Esophagus muscularis mucosa (tissue), 4 donors: ENCODE results near the gene GJB2. TPM values are rescaled to one million over a fixed set of nuclear protein-coding genes. Genes with fewer than 3 reads are reported as not detected.
A peak's percentile ranks its signal among the peaks of the same experiment; 100 is the strongest.

ENCODE experiments used
- DNase-seq: peaks from one replicate; pipeline ENCODE4 v3.0.0-alpha.2; 2017; ENCODE audit errors: extremely low spot score
- H3K27ac ChIP-seq, 4 donors: fragments of 200-600 bp; sonication (generic); replicated peaks in 1 of 4; 1 replicate in 3 of 4; 2 replicates in 1 of 4; pipeline ENCODE4 v1.5.1; 2016 to 2019; ENCODE audit warnings: mild to moderate bottlenecking in 1 of 4
- H3K27me3 ChIP-seq, 4 donors: fragments of 200-600 bp; sonication (generic); one replicate each; pipeline versions ENCODE4 v1.5.1 to v1.6.0; 2016 to 2019
- H3K36me3 ChIP-seq, 4 donors: fragments of 200-600 bp; sonication (generic); one replicate each; pipeline ENCODE4 v1.5.1; 2016 to 2019
- H3K4me1 ChIP-seq, 4 donors: fragments of 200-600 bp; sonication (generic); one replicate each; pipeline ENCODE4 v1.5.1; 2016 to 2019
- H3K4me3 ChIP-seq, 4 donors: fragments of 200-600 bp; sonication (generic); 1 replicate in 2 of 4; 2 replicates in 2 of 4; pipeline ENCODE4 v1.5.1; 2016 to 2019; ENCODE audit warnings: mild to moderate bottlenecking in 4 of 4, moderate library complexity in 1 of 4
- H3K9me3 ChIP-seq, 4 donors: fragments of 200-600 bp; sonication (generic); 1 replicate in 3 of 4; 2 replicates in 1 of 4; pipeline ENCODE4 v1.5.1; 2016 to 2019
- CTCF ChIP-seq, 3 experiments: fragments of 200-600 bp in 2 of 3; fragments of 450-650 bp in 1 of 3; sonication (generic) in 2 of 3; IDR thresholded peaks; one replicate each; pipeline ENCODE4 v1.5.1; 2017 to 2019; ENCODE audit warnings: antibody characterized with exemption in 3 of 3, mild to moderate bottlenecking in 2 of 3, moderate library complexity in 1 of 3
- EP300 ChIP-seq: sonication (generic); formaldehyde crosslinking; IDR thresholded peaks from one replicate; pipeline ENCODE4 v1.6.1; 2017; ENCODE audit warnings: antibody characterized with exemption
- POLR2A ChIP-seq: fragments of 450-650 bp; IDR thresholded peaks from one replicate; pipeline ENCODE4 v1.6.1; 2017; ENCODE audit warnings: antibody characterized with exemption, moderate library complexity, mild to moderate bottlenecking, low read depth
- POLR2AphosphoS5 ChIP-seq, 2 donors: sonication (generic); formaldehyde crosslinking; IDR thresholded peaks; one replicate each; pipeline ENCODE4 v1.6.1; 2017; ENCODE audit warnings: antibody characterized with exemption in 2 of 2
- WGBS: methylation state at CpG from one replicate; pipeline ENCODE4 v1.1.5; 2018; 5-methylcytosine and 5-hydroxymethylcytosine counted together
- intact Hi-C: fragments of 100-400 bp; cut with DNase I; formaldehyde crosslinking; loops from one replicate; pipeline ENCODE4 v1.15.1; 2023
- total RNA-seq, 4 donors: library from RNA; depleted of rRNA; stranded (reverse); fragments of >200 nt; gene quantifications; one replicate each; pipeline versions ENCODE4 v1.1.0 to v1.2.1, GENCODE V29; 2016

GJB2 gene
- total RNA-seq, 4 donors from 2014 or later, result 0.50 to 0.75 TPM; not detected in 2

DNA sequence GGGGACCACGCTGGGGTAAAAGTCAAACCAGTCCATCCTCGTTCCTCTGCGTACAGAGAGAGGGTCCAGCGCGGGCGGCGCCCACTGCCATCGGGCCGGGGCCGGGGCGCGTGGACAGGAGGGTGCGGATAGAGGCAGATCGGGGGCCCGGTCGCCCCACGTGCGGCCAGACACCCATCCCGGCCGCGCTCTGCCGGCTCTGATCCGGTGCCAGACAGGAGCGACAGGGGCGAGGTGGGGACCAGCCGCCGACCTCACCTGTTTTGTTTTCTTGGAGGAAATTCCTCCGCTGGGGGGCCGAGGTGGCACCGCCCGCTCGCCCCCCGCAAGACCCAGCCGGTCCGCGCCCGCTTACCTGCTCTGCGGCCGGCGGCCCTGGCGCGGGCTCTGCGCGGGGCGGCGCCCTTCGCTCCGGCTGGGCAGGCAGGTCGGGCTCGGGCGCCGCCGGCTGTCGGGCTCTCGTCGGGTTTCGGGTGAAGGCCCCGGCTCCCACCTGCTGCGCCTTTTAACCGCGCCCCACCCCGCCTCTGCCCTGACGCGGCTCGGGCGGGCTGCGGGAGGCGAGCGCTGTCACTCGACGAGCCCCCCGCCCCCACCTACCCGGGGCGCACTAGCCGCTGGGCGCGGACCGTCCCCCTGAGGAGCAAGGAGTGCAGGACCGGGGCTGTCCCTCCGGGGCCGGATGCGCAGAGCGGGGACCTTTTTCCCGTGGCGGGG is 39.3 kb upstream of the GJB2 start, which contains the start of gene GJB6:
Gene GJB6, minus strand, starts transcription at position 481 of the 717 bp plus-strand sequence. CDS start 8,839 bp downstream, outside the sequence.
- under 1% methylated on average over 35 of the region's 85 CpGs for WGBS
- Histone ChIP-seq H3K27ac (no peak within 1 kb of the TSS), H3K9me3 (no peaks in the 10 kb centered on the region), H3K36me3 (no peaks in the 10 kb centered on the region), H3K4me1 (peaks cover 9 to 18% (median 13%) of the 10 kb centered on the region in 4 donors), H3K27me3 (peaks cover 0 to 72% (median 21%) of the 10 kb centered on the region in 4 donors), H3K4me3 (peak within 1 kb of the TSS; percentile 28 to 47 (median 40))
- TF ChIP-seq POLR2A (no peak), CTCF (IDR thresholded peaks at IDR 0.05) (no peak), POLR2AphosphoS5 (IDR thresholded peaks at IDR 0.05) (no peak), EP300 (no peak)
- no peak for DNase-seq
- intact Hi-C loops, result no loop called here

DNA sequence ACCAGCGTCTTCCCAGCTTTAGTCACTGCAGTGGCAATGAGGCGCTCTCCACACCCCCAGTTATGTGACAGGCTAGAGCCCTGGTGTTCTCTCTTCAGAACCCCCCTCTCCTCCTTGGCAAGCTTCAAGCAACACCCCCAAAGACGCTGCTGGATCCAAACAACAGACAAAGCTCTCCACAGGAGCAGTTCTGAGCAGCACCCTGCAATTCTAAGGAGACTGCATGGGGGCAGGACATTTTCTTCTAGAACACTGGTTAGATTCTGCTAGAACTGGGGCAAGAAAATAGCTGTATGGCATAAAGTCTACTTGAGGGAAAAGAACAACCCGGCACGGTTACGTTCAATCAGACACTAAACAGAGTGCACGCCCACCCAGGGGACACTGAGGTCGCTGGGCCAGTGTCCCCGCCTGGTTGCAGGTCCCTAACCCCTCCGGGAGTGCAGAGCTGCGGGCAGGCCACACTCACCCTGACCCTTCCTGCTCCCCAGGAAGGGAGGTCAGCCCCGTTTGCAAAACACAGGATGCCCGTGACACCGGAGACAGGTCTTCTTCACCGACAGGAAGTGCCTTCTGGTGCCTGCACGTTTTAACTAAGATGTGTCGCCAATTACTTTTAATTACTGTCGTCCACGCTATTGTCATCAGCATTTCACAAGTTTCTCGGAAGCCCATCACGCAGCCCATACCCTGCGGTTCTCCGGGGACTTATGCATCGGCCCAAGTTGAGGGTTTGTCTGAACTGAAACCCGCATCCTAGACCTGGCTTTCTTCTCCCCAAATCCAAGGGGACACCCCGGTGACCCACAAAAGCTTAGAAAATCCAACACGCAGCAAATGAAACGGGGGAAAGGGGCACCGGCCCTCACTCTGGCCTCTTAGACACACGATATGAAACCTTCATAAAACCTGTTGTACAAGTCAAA is 38.4 kb upstream of the GJB2 start:
- H3K4me1 ChIP-seq, result peaks cover 9 to 18% (median 13%) of the 10 kb centered on the region in 4 donors
- no peaks in the 10 kb centered on the region for H3K36me3 ChIP-seq
- TF ChIP-seq POLR2A (no peak), EP300 (no peak), POLR2AphosphoS5 (IDR thresholded peaks at IDR 0.05) (no peak), CTCF (IDR thresholded peaks at IDR 0.05) (no peak)
- intact Hi-C loops, result no loop called here
- H3K27me3 ChIP-seq, result peaks cover 0 to 75% (median 21%) of the 10 kb centered on the region in 4 donors
- H3K27ac ChIP-seq, result no peak overlapping the region
- DNase-seq, result peak; percentile 81
- peak overlapping the region; percentile 28 to 47 (median 40) for H3K4me3 ChIP-seq
- 39% methylated on average over 30 of the region's 30 CpGs for WGBS
- H3K9me3 ChIP-seq, result no peaks in the 10 kb centered on the region

DNA sequence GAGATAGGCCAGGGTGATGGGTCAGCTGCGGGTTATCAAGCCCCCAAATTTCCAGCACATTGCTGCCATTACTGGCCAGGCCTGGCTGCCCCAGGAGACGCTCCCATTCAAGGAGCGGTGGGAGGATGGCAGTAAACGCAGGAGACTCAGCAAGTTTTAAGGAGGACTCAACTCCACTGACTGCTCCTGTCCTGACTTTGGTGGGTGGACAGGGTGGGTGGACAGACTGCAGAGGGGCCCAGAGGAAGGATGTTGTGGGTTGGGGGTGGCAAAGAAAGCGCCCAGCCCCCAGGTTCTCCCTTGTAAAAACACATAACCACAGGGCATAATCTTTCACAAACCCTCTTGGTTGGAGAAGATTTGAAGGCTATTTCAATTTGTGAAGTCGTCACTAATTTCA is 35.0 kb upstream of the GJB2 start:
- Histone ChIP-seq H3K27ac (no peak overlapping the region), H3K27me3 (peaks cover 0 to 52% (median 12%) of the 10 kb centered on the region in 4 donors), H3K4me1 (peaks cover 9 to 18% (median 13%) of the 10 kb centered on the region in 4 donors), H3K9me3 (no peaks in the 10 kb centered on the region), H3K36me3 (no peaks in the 10 kb centered on the region), H3K4me3 (no peak overlapping the region)
- intact Hi-C loops, result no loop called here
- TF ChIP-seq POLR2AphosphoS5 (IDR thresholded peaks at IDR 0.05) (no peak), POLR2A (no peak), EP300 (no peak), CTCF (IDR thresholded peaks at IDR 0.05) (no peak)
- DNase-seq, result peak; percentile 86
- WGBS, result 67% methylated on average over 3 of the region's 6 CpGs

- DNase-seq, result peak; percentile 64
- Histone ChIP-seq H3K9me3 (no peaks in the 10 kb centered on the region), H3K27ac (no peak overlapping the region), H3K27me3 (peaks cover 0 to 47% (median 8%) of the 10 kb centered on the region in 4 donors), H3K36me3 (no peaks in the 10 kb centered on the region), H3K4me1 (peaks cover 7 to 13% (median 10%) of the 10 kb centered on the region in 4 donors), H3K4me3 (no peak overlapping the region)
- TF ChIP-seq CTCF (IDR thresholded peaks at IDR 0.05) (no peak), EP300 (no peak), POLR2AphosphoS5 (IDR thresholded peaks at IDR 0.05) (no peak), POLR2A (no peak)
- intact Hi-C loops, result no loop called here
- WGBS, result 83% methylated on average over 7 of the region's 8 CpGs
Observed at GRCh38 chr13:20227288-20227687, 34.5 kb upstream of the GJB2 start.
